GM18507 (cell line): ENCODE measurements around the gene UTP14C.
"Not testable (repeated sequence)": the region's sequence is repeated elsewhere in the genome, so short reads cannot be mapped to it uniquely, and the experiment has no call there.

Source experiments
- DNase-seq: peaks from one replicate; pipeline ENCODE4 v3.0.0; 2011; ENCODE audit warnings: low read depth; ENCODE audit not compliant: insufficient read length; ENCODE audit errors: extremely low spot score
- FAIRE-seq: peaks from 2 replicates; lab custom pipeline; 2011; peaks lifted over from hg19 to GRCh38; lab: Jason Lieb, UNC

Gene UTP14C, protein sequence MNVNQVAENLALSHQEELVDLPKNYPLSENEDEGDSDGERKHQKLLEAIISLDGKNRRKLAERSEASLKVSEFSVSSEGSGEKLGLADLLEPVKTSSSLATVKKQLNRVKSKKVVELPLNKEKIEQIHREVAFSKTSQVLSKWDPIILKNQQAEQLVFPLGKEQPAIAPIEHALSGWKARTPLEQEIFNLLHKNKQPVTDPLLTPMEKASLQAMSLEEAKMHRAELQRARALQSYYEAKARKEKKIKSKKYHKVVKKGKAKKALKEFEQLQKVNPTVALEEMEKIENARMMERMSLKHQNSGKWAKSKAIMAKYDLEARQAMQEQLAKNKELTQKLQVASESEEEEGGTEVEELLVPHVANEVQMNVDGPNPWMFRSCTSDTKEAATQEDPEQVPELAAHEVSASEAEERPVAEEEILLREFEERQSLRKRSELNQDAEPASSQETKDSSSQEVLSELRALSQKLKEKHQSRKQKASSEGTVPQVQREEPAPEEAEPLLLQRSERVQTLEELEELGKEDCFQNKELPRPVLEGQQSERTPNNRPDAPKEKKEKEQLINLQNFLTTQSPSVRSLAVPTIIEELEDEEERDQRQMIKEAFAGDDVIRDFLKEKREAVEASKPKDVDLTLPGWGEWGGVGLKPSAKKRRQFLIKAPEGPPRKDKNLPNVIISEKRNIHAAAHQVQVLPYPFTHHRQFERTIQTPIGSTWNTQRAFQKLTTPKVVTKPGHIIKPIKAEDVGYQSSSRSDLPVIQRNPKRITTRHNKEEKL

DNA sequence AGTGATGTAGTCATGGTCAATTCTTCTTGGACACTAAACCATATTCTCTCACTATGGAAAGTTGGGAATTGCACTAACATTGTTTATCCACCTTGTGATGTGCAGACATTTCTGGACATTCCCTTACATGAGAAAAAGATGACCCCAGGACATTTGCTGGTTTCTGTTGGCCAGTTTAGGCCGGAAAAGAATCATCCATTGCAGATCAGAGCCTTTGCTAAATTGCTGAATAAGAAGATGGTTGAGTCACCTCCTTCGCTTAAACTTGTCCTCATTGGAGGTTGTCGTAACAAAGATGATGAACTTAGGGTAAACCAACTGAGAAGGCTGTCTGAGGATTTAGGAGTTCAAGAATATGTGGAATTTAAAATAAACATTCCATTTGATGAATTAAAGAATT is at the start of gene UTP14C:
Gene UTP14C (plus strand): TSS at position 211 of the 400 bp plus-strand sequence. CDS start 4,114 bp downstream, outside the sequence.
- no peak for DNase-seq
- FAIRE-seq: no peak

DNA sequence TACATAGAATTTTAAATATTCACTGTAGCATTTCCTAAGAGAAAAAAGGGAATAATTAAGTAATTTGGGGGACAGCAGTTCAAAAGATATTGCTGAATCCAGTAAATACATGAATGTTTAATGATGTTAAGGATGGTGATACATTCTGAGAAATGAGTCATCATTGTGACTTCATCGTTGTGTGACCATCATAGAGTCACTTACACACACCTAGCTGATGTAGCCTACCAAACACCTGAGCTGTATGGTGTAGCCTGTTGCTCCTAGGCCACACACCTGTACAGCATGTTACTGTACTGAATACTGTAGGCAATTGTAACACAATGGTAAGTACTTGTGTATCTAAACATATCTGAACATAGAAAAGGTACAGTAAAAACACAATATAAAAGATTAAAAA is 48.1 kb upstream of the UTP14C start:
- DNase-seq (no peak), FAIRE-seq (no peak)

DNA sequence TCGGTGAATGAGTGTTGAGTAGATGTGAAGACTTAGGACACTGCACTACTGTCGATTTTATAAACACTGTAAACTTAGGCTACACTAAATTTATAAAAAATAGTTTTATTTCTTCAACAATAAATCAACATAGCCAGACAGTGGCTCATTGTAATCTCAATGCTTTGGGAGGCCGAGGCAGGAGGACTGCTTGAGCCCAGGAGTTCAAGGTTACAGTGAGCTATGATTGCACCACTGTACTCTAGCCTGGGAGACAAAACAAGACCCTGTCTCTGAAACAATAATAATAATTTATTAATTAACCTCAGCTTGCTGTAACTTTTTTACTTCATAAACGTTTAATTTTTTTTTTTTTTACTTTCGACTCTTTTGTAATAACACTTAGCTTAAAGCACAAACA is 47.6 kb upstream of the UTP14C start:
- DNase-seq (no peak), FAIRE-seq (no peak)

DNA sequence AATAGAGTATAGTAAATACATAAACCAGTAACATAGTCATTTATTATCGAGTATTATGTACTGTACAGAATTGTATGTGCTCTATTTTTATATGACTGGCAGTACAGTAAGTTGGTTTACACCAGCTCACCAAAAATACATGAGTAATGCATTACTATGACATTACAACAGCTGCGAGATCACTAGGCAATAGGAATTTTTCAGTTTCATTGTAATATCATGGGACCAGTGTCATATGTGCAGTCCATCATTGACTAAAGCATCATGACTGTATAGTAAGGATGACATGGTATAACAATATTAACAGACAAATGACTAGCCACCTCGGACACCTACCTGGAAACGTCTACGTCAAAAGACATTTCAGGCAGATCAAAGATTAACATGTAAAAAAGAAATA is 46.9 kb upstream of the UTP14C start:
- FAIRE-seq (no peak), DNase-seq (no peak)

DNA sequence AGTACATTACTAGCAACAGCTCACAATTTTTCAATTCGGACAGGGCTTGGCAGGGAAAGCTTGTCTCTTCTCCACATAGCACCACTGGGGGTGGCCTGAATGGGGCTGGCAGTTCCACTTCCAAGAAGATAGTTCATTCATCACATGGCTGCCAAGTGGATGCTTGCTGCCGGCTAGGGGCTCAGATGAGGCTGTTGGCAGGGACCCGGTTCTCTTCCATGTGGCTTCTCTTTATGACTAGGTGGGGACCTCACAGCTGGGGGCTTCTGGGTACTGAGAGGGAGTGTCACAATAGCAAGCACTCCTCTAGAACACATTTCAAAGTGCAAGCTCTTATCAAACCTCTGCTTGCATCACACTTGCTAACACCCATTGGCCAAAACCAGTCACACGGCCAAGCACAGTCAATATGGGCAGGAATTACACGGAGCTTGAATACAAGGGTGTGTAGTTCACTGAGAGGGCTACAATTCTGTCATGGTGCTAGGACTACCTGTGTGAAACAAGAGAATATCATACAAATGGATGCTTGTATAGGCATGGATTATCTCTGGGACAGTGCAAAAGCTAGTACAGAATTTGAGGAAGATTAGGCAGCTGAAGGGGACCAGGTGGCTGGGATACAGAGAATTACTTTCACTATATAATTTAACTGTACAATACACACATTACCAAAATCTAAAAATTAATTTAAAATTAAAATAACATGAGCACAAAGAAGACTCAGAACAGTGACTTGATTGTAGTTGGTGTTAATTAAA is 45.5 kb upstream of the UTP14C start:
- DNase-seq (no peak), FAIRE-seq (no peak)

DNA sequence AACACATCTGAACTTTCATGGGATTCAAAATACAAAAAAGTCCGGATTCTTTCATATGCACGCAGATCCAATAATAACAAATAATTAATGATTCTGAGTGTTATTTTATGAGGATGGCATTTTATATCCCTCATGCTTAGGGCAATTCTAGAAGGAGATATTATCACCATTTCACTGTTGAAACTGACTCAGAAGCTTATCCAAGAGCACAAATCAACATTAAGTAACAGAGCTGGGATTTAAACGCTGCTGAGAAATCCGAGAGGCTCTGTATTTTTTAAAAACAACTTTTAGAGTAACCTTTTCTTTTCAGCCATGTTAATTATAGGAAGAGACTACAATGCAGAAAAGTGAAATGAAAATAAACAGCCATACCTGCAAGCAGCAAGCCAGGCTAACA is 43.6 kb upstream of the UTP14C start:
- FAIRE-seq (no peak), DNase-seq (no peak)

DNA sequence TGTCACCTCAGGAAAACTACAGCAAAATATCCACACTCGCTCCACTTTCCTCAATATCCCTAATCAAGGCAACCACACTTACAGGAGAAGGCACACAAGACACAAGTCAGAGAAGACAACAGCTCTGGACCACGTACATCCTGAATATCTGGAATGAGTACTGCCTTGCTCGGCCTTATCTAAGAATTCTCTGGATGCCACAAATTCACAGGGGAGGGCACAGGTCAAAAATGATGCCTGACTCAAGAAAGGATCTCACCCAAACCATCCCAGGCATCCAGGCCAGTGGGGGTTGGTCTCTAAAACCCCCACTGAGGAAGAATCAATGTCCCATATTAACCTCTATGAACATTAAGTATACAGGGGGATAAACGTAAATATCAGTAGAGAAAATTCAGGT is 43.1 kb upstream of the UTP14C start:
- FAIRE-seq (no peak), DNase-seq (no peak)

DNA sequence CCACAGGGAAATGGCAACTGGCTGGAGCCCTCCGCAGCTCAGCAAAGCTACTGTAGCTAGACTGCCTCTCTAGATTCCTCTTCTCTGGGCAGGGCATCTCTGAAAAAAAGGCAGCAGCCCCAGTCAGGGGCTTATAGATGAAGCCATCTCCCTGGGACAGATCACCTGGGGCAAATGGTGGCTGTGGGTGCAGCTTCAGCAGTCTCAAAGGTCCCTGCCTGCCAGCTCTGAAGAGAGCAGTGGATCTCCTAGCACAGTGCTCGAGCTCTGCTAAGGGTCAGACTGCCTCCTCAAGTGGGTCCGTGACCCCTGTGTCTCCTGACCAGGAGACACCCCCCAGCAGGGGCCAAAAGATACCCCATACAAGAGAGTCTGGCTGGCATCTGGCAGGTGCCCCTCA is 41.2 kb upstream of the UTP14C start:
- not testable (repeated sequence) for FAIRE-seq, DNase-seq

DNA sequence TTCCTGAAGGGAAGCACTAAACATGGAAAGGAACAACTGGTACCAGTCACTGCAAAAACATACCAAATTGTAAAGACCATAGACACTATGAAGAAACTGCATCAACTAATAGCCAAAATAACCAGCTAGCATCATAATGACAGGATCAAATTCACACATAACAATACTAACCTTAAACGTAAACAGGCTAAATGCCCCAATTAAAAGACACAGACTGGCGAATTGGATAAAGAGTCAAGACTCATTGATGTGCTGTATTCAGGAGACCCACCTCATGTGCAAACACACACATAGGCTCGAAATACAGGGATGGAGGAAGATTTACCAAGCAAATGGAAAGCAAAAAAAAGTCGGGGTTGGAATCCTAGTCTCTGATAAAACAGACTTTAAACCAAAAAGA is 39.6 kb upstream of the UTP14C start:
- not testable (repeated sequence) for FAIRE-seq, DNase-seq

DNA sequence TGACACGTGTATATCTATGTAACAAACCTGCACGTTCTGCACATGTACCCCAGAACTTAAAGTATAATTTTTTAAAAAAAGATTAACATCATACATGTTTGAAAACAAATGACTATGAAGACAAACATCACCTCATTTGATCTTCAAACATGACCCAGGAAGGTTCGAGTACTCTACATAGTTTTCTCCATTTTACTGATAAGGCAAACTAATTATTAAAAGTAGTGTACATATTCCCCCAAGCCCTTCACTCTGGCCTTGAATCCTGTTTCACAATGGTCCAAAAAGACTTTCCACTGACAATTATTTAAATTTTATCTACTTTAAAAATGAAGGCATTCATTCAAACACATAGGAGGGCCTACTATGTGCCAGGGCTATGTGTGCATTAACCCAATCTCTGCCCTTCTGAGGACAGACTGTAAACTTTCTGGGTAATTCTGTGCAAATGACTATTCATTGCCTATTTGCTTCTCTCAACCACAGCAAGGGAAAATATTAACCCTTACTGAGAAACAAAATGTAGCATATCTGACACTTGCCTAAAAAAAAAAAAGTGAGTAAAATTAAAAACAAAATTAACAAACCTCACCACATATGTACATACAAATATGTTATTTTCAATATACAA is 35.4 kb upstream of the UTP14C start:
- no peak for DNase-seq
- FAIRE-seq: no peak

DNA sequence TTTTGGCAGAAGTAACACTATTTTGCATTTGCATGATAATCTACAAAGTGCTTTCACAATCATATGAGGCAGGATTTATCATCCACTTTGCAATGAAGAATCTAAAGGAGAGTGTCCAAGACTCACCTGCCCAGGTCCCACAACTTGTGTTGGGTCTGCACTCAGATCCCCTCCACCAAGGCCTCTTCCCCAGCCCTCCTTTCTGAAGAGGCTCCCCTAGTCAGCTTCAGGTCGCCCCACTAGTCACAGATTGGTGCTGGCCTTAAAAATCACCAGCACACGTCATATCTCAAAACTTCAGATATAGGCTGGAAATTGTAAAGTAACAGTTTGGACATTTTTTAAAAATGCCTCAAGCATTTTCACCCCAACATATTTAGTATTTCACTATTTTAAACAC is 30.8 kb upstream of the UTP14C start:
- DNase-seq (no peak), FAIRE-seq (no peak)

DNA sequence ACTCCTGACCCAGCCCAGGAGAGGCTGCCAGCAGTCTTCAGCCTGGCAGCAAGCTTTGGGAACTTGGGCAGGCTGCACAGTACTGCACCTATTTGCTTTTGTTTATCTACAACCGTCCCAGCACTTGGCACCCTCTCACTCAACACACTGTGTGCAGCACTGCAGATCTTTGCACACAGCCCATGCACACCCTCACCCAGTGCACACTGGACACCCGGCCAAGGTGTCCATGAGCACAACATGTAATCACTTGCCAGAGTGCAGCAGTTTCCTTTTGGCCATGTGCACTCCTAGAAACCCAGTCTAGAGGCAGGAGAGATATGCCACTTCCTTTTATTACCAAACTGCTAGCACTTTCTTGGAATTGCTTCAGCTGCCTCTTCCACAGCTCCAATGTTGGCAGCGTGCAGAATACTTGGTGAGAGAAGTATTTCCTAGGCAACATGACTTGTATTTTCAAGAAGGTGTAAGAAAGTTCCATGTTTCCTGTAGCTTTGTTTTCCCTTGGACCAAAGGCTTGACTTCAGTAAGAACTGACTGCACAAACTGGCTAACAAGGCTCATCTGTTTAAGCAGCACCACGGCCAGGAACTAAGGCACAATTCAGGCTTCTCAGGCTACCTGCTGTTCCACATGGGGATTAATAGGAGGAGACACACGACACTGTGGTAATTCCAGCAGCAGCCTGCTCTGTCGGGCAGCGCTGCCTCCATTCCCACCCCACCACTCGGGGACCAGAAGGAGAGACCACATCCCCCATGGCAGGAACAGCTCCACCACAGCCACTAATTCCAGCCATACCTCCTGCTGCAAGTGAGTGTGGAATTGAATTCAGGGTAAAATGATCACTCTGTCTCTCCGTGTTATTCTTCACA is 28.6 kb upstream of the UTP14C start:
- no peak for DNase-seq
- FAIRE-seq: no peak

DNA sequence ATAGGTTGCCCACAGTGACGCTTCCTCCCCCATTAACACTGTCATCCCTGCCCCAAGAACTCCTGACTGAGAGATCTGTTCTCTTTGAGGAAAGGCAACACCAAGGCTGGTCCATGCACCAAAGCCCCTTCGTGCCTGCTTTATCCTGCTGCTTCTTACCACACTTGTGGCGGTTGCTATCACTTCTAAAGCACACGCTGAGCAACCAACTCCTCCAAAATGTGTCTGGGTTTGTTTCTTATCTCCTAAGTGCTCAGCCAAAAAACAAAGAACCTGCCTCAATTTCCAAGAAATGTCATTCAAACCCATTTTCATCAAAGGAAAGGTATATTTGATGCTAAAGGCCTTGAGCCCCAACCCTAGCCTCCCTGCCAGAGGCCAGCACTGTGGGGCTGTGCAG is 27.9 kb upstream of the UTP14C start:
- FAIRE-seq: no peak
- DNase-seq: no peak

DNA sequence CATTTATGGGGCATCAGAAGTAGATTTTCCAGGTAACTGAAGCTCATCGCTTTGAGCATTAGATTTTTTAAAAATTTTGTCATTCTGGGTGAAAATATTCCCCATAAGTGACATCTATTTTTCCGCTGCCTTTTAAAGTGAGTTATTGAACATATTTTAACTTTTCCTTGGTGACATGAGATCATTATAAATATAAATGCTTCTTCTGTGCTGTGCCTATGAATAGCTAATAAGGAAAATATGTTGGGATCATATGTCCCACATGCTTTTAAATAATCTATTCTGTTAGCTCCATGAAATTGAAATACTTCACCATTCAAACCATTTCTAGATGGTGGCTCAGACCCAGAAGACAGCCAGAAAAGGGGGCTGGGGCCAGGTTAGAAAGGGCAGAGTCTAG is 27.3 kb upstream of the UTP14C start:
- no peak for FAIRE-seq
- DNase-seq: no peak

DNA sequence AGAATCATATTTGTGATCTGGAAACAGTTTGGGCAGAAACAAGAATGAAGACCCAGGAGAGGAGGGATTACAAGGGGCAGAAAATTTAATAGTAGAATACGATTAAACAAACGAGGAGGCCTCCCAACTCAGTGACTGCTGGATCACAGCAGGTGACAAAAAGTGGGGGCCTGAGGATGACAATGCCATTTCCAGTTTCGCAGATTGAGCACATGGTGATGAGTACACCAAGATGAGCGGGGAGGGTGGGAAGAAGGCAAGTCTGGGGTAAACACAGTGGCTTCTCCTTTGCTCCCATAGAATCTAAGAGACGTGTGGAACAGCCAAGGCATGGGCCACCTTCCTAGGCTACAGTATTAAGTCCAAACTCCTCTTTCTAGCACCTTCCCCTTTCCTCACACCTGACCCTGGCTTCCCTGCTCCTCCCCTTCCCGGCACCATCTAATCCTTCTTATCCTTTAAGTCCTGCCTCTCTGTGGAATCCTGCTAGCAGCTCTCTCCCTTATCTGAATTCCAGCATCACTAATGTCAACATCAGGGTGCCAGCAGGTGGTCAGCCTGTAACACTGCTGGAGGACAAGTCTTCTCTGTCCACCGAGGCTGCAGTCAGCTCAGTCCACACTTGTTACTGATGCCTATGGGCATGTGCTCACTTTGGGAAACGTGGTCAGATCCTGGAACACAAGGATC is 26.7 kb upstream of the UTP14C start:
- FAIRE-seq (no peak), DNase-seq (no peak)

DNA sequence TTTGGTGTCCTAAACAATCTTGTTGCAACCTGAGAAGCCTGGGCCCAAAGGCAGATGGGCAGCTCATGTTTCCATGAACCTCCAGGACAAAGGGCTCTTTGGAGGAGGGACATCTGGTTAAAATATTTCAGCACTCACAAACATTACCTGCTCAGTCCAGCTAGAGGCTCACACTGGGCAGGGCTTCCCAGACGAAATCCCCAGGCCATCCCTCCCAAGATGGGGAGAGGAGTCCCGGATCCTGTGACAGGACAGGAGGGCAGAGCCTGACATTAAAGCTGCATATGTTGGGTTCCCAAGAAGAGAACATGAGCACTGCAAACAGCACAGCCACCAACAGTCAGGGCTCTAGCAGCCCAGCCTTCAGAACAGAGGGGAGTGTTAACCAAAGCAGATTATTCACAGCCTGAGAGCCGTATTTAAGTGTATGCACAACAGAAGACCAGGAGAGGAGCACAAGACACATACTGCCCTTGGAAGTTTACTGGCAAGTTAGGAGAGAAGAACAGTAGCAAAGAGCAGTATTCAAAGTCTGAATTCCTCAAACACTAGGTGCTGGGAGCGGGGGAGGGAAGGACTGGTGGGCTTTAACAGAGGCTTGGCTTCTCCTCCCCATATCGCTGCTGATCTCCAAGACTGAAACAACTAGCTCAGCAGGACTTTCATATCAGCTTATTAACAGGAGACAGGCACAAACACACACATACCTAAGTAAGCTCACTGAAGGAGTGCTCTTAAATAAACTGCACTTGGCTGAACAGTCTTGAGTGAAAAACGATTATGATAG is 25.6 kb upstream of the UTP14C start:
- FAIRE-seq (no peak), DNase-seq (no peak)

DNA sequence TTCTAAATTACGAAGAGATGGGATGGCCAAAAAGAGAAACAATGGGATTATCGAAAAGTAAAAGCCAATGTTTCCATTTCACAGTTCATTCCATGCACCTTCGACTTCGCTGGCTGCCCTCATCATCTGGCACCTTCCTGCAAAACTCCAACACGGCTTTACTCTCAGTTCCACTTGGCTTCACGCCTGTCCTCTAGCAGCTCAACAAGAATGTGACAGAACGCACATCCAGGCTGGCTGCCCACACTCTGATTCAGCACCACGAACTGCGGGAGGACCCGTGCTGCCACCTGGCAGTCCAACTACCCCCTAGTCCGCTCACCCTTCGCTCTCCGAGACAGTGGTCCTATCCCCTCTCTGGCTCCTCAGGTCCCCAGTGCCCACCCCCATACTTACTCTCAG is 25.0 kb upstream of the UTP14C start:
- FAIRE-seq: no peak

DNA sequence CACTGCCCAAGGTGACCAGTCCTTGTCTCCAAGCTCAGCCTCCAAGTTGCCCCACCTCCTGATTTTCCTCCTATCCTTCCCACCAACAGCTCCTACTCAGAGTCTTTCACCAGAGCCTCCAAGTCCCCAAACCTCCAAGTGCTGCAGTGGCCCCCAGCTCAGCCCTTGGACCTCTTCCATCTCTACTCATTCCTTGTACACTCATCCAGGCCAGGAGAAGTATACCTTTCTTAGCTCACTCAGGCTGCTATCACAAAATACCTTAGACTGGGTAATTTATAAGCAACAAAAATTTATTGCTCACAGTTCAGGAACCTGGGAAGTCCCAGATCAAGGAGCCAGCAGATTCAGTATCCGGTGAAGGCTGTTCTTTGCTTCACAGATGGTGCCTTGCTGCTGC is 24.6 kb upstream of the UTP14C start:
- DNase-seq: no peak
- FAIRE-seq: no peak

More for the DNA sequence above, 25.0 kb upstream of the UTP14C start:
- no peak for DNase-seq
